Vagina (tissue), 2 donors: ENCODE data around the gene LRP2. TPM values are rescaled to one million over a fixed set of nuclear protein-coding genes. Genes with fewer than 3 reads are reported as not detected.

Source experiments
- DNase-seq, 2 donors: peaks; one replicate each; pipeline ENCODE4 v3.0.0-alpha.2; 2017; ENCODE audit errors: extremely low spot score in 2 of 2
- H3K27ac ChIP-seq: fragments of 200-600 bp; sonication (generic); one replicate; pipeline ENCODE4 v1.5.1; 2019
- H3K27me3 ChIP-seq: fragments of 200-600 bp; sonication (generic); one replicate; pipeline ENCODE4 v1.5.1; 2019
- H3K36me3 ChIP-seq, 2 donors: fragments of 200-600 bp; sonication (generic); one replicate each; pipeline ENCODE4 v1.5.1; 2017 to 2019
- H3K4me1 ChIP-seq: fragments of 200-600 bp; sonication (generic); one replicate; pipeline ENCODE4 v1.5.1; 2019
- H3K4me3 ChIP-seq, 2 donors: fragments of 200-600 bp; sonication (generic); 1 replicate in 1 of 2; 2 replicates in 1 of 2; pipeline ENCODE4 v1.5.1; 2016 to 2019
- H3K9me3 ChIP-seq: fragments of 200-600 bp; sonication (generic); one replicate; pipeline ENCODE4 v1.5.1; 2019
- POLR2A ChIP-seq, 2 donors: fragments of 450-650 bp; IDR thresholded peaks; one replicate each; pipeline ENCODE4 v1.6.1; 2017; ENCODE audit warnings: antibody characterized with exemption in 2 of 2, mild to moderate bottlenecking in 2 of 2, moderate library complexity in 2 of 2
- POLR2AphosphoS5 ChIP-seq, 2 donors: sonication (generic); formaldehyde crosslinking; IDR thresholded peaks; one replicate each; pipeline ENCODE4 v1.9.0; 2017; ENCODE audit warnings: antibody characterized with exemption in 2 of 2, mild to moderate bottlenecking in 2 of 2, low read depth in 1 of 2; ENCODE audit not compliant: insufficient read depth in 1 of 2
- intact Hi-C: fragments of 100-400 bp; cut with DNase I; formaldehyde crosslinking; loops from one replicate; pipeline ENCODE4 v1.15.1; 2023
- total RNA-seq: library from RNA; depleted of rRNA; stranded (reverse); fragments of >200 nt; gene quantifications from one replicate; pipeline ENCODE4 v1.2.3, GENCODE V29; 2016
- TF ChIP-seq, protein P1 (sequence below), 3 experiments: fragments of 450-650 bp in 2 of 3; fragments of 200-600 bp in 1 of 3; sonication (generic) in 1 of 3; IDR thresholded peaks; one replicate each; pipeline ENCODE4 v1.5.1; 2017 to 2019; ENCODE audit warnings: antibody characterized with exemption in 3 of 3, mild to moderate bottlenecking in 2 of 3, moderate library complexity in 2 of 3

The LRP2 gene
- total RNA-seq, 1 donor from 2014 or later, result not detected

DNA sequence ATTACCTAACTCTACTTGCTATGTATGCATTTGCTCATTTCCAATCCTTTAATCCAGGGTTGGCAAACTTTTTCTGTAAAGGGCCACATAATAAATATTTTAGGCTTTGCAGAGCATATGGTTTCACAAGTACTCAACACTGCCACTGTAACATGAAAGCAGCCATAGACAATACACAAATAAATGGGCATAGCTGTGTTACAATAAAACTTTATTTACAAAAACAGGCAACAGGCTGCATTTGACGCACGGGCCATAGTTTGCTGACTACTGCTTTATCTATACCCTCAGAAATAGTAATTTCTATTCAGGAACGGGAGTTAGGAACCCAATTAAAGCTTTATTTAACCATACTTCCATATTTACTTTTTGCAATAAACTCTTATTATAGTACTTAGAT, 154.3 kb downstream of the LRP2 start:
- intact Hi-C loops, result no loop called here
- DNase-seq, result no peak
- Histone ChIP-seq H3K36me3 (no peaks in the 10 kb centered on the region), H3K9me3 (no peaks in the 10 kb centered on the region), H3K27ac (no peak overlapping the region), H3K4me1 (no peaks in the 10 kb centered on the region), H3K4me3 (no peak overlapping the region), H3K27me3 (no peaks in the 10 kb centered on the region)
- no peak for TF ChIP-seq POLR2AphosphoS5 (IDR thresholded peaks at IDR 0.05; ENCODE audit: insufficient read depth in 1 of 2, low read depth in 1 of 2)
- TF ChIP-seq, protein P1, sequence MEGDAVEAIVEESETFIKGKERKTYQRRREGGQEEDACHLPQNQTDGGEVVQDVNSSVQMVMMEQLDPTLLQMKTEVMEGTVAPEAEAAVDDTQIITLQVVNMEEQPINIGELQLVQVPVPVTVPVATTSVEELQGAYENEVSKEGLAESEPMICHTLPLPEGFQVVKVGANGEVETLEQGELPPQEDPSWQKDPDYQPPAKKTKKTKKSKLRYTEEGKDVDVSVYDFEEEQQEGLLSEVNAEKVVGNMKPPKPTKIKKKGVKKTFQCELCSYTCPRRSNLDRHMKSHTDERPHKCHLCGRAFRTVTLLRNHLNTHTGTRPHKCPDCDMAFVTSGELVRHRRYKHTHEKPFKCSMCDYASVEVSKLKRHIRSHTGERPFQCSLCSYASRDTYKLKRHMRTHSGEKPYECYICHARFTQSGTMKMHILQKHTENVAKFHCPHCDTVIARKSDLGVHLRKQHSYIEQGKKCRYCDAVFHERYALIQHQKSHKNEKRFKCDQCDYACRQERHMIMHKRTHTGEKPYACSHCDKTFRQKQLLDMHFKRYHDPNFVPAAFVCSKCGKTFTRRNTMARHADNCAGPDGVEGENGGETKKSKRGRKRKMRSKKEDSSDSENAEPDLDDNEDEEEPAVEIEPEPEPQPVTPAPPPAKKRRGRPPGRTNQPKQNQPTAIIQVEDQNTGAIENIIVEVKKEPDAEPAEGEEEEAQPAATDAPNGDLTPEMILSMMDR (IDR thresholded peaks at IDR 0.05), result no peak
- TF ChIP-seq POLR2A (IDR thresholded peaks at IDR 0.05), result no peak

- H3K27ac ChIP-seq, result no peak overlapping the region
- intact Hi-C loops, result no loop called here
- TF ChIP-seq, protein P1 (IDR thresholded peaks at IDR 0.05), result no peak
- no peak for TF ChIP-seq POLR2AphosphoS5 (IDR thresholded peaks at IDR 0.05; ENCODE audit: insufficient read depth in 1 of 2, low read depth in 1 of 2)
- TF ChIP-seq POLR2A (IDR thresholded peaks at IDR 0.05), result no peak
These were observed 157.2 kb downstream of the LRP2 start for GRCh38 chr2:169205176-169205575.

GRCh38 chr2:169203952-169204351, 158.4 kb downstream of the LRP2 start:
- TF ChIP-seq POLR2AphosphoS5 (IDR thresholded peaks at IDR 0.05; ENCODE audit: insufficient read depth in 1 of 2, low read depth in 1 of 2) (no peak), POLR2A (IDR thresholded peaks at IDR 0.05) (no peak)
- TF ChIP-seq, protein P1 (IDR thresholded peaks at IDR 0.05), result no peak
- H3K36me3 ChIP-seq, result no peaks in the 10 kb centered on the region
- no peaks in the 10 kb centered on the region for H3K9me3 ChIP-seq
- intact Hi-C loops, result no loop called here
- no peak for DNase-seq
- H3K27ac ChIP-seq, result no peak overlapping the region
- no peak overlapping the region for H3K4me3 ChIP-seq
- no peaks in the 10 kb centered on the region for H3K27me3 ChIP-seq
- no peaks in the 10 kb centered on the region for H3K4me1 ChIP-seq

More at GRCh38 chr2:169205176-169205575, 157.2 kb downstream of the LRP2 start:
- no peaks in the 10 kb centered on the region for H3K9me3 ChIP-seq
- H3K4me1 ChIP-seq, result no peaks in the 10 kb centered on the region
- no peaks in the 10 kb centered on the region for H3K36me3 ChIP-seq
- no peaks in the 10 kb centered on the region for H3K27me3 ChIP-seq
- no peak for DNase-seq
- H3K4me3 ChIP-seq, result no peak overlapping the region

- no peak for DNase-seq
- H3K36me3 ChIP-seq, result no peaks in the 10 kb centered on the region
- no peak overlapping the region for H3K4me3 ChIP-seq
- H3K4me1 ChIP-seq, result no peaks in the 10 kb centered on the region
- intact Hi-C loops, result no loop called here
- H3K27ac ChIP-seq, result no peak overlapping the region
- TF ChIP-seq POLR2A (IDR thresholded peaks at IDR 0.05) (no peak), POLR2AphosphoS5 (IDR thresholded peaks at IDR 0.05; ENCODE audit: insufficient read depth in 1 of 2, low read depth in 1 of 2) (no peak)
- TF ChIP-seq, protein P1 (IDR thresholded peaks at IDR 0.05), result no peak
- no peaks in the 10 kb centered on the region for H3K27me3 ChIP-seq
- no peaks in the 10 kb centered on the region for H3K9me3 ChIP-seq
These were observed 161.6 kb downstream of the LRP2 start for GRCh38 chr2:169200756-169201155.

GRCh38 chr2:169193618-169194017, 168.7 kb downstream of the LRP2 start:
- H3K4me3 ChIP-seq, result no peak overlapping the region
- H3K36me3 ChIP-seq, result no peaks in the 10 kb centered on the region
- no peak for DNase-seq
- no peaks in the 10 kb centered on the region for H3K9me3 ChIP-seq
- intact Hi-C loops, result no loop called here
- H3K27me3 ChIP-seq, result no peaks in the 10 kb centered on the region
- no peak for TF ChIP-seq POLR2A (IDR thresholded peaks at IDR 0.05)
- TF ChIP-seq POLR2AphosphoS5 (IDR thresholded peaks at IDR 0.05; ENCODE audit: insufficient read depth in 1 of 2, low read depth in 1 of 2), result no peak
- TF ChIP-seq, protein P1 (IDR thresholded peaks at IDR 0.05), result no peak
- H3K4me1 ChIP-seq, result no peaks in the 10 kb centered on the region
- H3K27ac ChIP-seq, result no peak overlapping the region
